Mesenteric fat pad (tissue), 1 donor: ENCODE results near the gene KDM4E. TPM values are rescaled to one million over a fixed set of nuclear protein-coding genes. Genes with fewer than 3 reads are reported as not detected.

Source experiments
- DNase-seq: peaks from one replicate; pipeline ENCODE4 v3.0.0-alpha.2; 2020; ENCODE audit warnings: low spot score
- total RNA-seq: library from RNA; stranded (reverse); fragmentation: NEBNext Ultra II Directional; extraction: Animal tissue kit (Norgen Biotek cat#: 25700); gene quantifications from one replicate; pipeline ENCODE4 v1.2.1, GENCODE V29; 2021
- donor health status: DM: yes; HTN: yes; CAD: no.

The KDM4E gene
- total RNA-seq, 1 donor from 2014 or later: not detected

DNA sequence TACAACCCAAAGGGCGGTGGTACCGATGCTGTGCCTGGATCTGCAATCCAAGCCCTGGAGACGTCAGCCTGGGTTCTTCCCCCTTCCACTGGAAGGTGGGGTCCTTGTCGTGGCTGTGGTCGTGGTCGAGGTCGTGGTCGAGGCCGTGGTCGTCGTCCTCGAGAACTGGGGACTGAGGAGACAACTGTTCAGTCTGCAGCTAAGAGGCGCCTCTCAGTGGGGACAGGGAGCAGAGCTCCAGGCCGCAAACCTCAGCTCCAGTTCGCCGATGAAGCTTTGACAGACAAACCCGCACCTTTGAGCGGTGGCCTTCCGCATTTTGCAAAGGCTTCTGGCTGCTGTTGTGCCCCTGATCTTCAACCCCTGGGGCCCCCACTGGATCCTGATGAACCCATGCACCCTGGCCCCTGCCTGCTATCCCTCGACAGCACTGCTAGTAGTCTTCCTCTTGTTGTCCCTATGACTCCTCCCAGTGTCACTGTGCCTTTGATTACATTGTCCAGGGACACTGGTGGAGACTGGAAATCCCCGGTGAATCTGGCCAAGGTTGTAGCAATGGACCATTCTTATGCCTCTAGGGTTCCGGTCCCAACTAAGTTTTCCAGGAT lies 25.6 kb downstream of the KDM4E start:
- no peak for DNase-seq

DNA sequence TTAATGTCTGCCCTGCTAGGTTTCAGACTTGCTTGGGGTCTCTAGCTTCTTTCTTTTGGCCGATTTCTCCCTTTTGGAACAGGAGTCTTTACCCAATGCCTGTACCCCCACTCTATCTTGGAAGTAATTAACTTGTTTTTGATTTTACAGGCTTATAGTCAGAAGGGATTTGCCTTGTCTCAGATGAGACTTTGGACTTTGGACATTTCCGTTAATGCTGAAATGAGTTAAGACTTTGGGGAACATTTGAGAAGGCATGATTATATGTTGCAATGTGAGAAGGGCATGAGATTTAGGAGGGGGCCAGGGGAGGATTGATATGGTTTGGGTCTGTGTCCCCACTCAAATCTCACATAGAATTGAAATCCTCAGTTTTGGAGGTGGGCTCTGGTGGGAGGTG lies 29.3 kb downstream of the KDM4E start:
- no peak for DNase-seq

DNA sequence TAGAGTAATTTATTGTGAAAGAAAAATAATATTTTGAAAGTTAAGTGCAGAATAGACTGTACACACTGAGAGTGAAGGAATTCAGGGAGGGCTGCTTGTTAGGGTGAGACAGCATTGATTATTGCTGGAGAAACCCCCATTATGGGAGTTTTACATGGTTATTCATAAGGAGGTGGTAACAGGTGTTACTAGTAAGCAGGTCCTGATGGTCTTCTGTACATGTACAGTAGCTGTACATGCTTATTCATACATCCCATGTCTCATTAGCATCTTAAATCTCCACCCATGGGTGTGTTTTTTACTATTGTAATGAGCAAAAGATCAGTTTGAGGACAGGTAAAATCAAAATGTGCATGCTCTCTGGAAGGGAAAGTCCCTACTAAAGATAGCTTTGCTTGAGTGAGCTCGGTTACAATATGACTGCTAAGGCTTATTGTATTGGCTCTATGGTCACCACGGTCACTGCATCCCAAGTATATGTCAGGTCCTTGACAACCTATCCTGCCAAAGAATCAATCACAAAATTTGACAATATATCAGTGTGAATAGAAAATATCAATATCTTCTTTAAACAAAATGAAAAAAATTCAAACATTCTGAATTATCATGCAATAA lies 30.3 kb downstream of the KDM4E start:
- DNase-seq: no peak

DNA sequence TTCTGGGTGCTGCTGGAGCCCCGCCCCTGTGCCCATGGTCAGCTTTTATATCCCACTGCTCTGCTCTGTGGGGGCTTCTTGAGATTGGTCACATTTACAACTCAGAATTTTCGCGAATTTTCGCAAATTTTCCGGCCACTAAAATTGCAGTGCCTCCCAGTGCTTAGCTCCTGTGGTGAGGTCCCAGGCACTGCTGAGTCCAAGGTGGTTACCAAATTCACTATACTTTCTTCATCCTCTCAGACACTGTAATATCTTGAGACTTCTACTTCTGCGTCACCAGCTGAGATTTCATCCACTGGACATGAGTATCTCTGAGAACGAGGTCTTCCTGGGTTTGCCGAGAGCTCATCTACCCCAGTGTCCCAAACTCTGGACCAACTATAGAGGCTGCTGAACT lies 32.9 kb downstream of the KDM4E start:
- DNase-seq: no peak

DNA sequence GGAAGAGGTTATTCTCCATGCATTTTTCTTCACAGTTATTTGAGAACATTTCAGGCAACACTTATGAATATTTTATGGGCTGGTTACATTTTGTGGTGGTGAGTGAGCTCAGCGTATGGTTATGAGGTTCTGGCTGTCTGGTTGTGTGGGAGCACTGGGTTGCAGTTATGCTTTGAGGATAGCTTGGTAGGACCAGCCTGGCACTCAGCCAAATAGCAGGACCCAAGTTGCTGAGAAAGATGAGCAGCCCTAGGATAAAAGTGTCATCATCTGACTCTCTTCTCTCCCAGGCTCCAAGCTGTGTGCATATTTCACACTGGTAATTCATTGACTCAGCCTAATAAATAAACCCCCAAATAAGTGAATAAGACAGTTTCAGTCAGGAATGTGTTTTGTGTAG lies 33.6 kb downstream of the KDM4E start:
- no peak for DNase-seq

DNA sequence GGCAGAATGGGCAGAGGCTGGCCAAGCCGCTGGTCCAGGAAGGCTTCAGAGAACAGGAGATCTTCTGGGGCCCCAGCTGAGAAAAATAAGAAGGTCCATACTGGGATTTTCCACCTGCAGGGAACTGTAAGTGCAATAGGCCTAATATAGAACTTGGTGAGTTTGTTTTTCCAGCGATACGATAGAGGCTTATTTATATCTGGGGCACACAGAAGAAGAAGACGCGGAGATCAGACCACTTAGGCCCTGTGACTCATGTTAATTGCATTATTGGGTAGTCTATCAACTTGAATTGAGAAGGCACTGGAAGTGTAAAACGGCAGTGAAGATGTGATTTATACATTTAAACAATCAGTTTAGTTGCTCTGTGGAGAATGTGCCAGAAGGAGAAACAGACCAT lies 34.0 kb downstream of the KDM4E start:
- DNase-seq: no peak

DNA sequence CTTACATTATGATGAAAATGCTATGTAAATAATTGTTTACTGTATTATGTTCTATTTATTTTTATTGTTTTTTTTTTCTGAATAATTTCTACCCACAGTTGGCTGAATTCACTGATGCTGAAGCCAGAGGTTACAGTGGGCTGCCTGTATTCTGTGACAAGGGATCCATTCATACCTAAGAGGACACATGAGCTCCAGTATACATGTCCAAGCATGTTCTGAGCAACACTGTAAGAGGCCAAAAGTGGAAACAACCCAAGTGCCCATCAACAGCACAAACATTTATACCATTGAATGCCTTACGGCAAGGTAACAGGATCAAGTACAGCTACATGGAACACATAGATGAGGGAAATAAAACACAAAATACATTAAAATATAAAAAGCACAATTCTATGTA lies 40.3 kb downstream of the KDM4E start:
- DNase-seq: no peak

DNA sequence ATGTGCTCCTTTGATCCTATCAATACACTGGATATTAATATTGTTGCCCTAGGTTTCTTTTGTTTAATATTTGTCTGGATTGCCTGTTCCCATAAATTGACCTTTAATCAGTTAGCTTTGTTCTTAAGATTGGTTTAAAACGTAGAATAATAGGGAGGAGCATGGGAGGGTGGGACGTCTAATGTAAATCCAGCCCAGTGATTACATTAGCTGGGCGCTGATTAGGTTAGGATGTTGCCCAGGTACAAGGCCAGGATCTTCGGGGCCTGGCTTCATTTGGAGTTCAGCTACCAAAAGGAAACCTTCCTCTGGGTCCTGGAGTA lies 41.6 kb downstream of the KDM4E start, which contains the start of gene SRSF8:
SRSF8 (plus strand) TSS at position 204 of the 323 bp plus-strand sequence. CDS start 308 bp downstream, outside the sequence.
- DNase-seq: no peak

DNA sequence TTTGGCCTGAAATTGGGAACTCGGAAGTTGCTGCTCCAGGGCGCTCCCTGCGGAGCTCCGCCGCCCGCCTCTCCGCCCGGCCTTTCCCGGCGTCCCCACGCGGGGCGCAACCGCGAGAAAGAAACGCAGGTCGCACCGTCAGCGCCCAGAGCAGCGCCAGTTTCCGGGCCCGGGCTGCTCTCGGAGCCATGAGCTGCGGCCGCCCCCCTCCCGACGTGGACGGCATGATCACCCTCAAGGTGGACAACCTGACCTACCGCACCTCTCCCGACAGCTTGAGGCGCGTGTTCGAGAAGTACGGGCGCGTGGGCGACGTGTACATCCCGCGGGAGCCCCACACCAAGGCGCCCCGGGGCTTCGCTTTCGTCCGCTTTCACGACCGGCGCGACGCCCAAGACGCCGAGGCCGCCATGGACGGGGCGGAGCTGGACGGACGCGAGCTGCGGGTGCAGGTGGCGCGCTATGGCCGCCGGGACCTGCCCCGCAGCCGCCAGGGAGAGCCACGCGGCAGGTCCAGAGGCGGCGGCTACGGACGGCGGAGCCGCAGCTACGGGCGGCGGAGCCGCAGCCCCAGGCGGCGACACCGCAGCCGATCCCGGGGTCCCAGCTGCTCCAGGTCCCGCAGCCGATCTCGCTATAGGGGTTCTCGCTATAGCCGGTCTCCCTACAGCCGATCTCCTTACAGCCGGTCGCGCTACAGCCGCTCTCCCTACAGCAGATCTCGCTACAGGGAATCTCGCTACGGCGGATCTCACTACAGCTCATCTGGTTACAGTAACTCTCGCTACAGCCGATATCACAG lies 42.2 kb downstream of the KDM4E start:
- DNase-seq: peak; percentile 96

DNA sequence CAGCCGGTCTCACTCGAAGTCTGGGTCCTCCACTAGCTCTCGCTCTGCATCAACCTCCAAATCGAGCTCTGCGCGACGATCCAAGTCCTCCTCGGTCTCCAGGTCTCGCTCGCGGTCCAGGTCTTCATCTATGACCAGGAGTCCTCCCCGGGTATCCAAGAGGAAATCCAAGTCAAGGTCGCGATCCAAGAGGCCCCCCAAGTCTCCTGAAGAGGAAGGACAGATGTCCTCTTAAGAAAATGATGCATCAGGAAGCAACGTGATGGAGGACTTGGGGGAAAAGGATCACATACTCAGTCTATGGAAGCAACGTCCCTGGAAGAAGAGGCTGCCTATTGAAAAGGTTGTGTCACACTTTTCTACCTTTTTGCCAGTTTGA lies 42.8 kb downstream of the KDM4E start:
- DNase-seq: no peak

DNA sequence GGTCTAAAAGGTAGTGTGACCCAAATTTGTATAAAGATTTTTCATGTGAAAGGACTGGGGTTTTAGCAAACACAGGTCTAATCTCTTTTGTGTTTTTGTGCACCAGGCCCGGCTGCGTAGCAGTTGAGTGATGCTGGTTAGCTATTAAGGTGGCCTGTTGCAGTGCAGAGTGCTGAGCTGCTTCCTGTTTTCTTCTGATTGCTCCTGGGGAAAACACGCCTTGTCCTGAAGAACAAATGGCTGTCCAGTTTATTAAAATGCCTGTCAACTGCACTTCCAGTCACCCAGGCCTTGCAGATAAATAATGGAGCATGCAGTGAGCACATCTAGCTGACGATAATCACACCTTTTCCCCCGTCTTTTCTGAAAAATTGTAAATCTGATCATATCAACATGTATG lies 43.5 kb downstream of the KDM4E start:
- no peak for DNase-seq

DNA sequence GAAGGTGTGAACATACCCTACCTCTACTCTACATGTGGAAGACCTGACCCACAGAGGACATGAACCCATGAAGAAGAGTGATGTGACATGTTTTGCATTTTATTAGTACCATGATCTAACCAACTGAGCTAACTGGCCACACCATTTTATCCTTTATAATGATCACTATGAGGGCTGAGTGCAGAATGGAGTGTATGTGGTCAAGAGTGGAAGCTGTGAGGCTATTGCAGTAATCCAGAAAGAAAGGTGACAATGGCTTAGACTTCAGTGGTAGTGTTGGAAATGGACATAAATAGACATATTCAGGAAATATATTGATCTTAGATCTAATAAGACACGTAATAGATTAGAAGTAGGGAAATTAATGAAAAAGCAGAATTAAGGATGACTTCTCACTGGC lies 45.4 kb downstream of the KDM4E start:
- DNase-seq: no peak

DNA sequence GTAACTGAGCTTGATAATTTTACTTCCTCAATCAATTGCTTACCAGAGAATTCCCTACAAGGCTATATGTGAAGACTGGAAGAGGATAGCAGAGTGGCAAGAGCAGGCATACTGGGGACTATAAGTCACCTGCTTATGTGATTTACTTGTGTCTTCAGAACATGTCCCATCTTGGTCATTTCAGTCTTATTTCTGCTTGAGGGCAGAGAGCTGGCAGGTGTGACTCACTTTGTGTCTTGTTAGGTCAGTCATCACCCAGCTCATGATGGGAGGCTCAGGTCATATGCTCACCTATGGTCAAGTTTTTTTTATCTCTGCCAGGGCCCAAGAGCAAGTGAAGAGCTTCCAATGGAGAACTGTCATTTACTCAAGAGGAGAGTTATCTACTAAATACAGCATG lies 47.9 kb downstream of the KDM4E start:
- no peak for DNase-seq

DNA sequence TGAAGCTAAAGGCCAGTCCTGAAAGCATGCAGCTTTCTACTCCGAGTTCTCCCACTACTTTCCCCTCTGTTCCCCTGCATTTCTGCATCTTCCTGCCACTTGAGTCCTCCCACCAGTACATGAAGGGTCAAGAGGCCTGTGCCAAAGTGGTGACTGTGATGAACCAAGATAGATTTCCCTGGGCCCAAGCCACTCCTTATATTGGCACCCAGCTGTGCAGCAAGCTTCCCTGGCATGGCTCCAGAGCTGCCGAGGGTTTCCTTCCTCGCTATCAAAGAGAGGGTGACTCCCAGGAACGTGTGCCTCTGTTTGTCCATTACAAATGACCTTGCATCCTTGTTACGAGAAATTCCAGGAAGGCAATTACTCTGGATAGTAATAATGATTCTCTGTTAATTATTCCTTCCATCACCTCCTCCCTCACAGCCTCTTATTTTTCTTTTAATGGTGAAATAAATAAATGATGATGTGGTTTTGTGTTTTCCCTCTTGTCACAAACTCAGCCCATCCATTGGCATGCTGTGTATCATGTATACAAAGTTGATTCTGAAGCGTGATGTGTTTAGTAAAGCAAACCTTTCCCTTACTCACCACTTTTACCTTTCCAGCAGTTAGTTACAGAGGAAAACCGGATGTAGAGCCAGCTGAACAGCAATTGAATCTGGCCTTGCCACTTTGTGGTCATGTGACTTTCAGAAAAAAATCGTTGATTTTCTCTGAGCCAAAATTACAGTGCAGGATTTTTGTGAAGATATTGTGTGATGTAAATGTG lies 49.9 kb downstream of the KDM4E start:
- DNase-seq: no peak

DNA sequence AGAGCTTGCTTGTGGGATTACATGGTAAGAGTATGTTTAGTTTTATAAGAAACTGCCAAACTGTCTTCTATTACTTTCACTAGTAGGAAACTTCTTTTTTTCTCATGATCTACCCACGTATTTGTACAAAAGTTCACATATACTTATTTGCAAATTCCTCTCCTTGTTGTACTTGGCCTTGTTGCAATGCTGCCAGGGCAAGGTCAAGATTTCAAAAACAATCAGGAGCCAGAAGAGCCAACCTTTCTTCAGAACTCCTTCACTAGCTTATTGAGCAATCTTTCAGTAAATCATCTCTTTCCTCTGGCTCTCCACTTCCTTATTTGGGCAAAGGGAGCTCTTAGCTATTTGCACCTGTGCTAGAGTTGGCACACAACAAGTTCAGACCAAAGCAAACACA lies 51.4 kb downstream of the KDM4E start:
- no peak for DNase-seq

DNA sequence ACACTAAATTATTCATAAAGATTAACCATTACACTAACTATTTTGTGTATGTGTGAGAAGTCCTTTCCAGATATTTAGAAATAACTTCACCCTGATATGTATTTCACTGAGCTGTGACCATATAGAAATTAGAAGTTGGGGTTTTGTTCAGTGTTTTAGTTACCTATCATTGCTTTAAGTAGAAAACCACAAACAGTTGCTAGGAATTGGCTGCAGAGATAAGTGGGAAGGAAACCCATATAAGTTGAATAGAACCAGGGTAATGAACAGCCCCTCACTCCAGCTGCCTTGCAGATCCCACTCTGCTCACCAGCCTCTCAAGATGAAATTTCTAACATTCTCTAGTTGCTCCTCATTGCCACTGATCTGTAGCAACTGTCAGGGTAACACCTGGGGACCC lies 51.9 kb downstream of the KDM4E start:
- no peak for DNase-seq

Other genes starting within 250 kb of the KDM4E start
- gene CWC15, start 51.7 kb upstream of the KDM4E start, total RNA-seq: 70.8 TPM
- gene KDM4D, start 51.5 kb upstream of the KDM4E start, total RNA-seq: 0.93 TPM
- not detected for gene KDM4F, start 24.2 kb downstream of the KDM4E start, total RNA-seq
- gene SRSF8, start 41.7 kb downstream of the KDM4E start, total RNA-seq: 32.7 TPM
- 16.8 TPM for gene ENDOD1, start 64.6 kb downstream of the KDM4E start, total RNA-seq
- 19.5 TPM for gene SESN3, start 205.9 kb downstream of the KDM4E start, total RNA-seq